Measurements from ENCODE around the gene NCAPG2.

GRCh38 chr7:158676906-158677305 is 27.7 kb downstream of the NCAPG2 start:
- no peak for TF ChIP-seq EP300 (IDR thresholded peaks at IDR 0.05)
- TF ChIP-seq CTCF (IDR thresholded peaks at IDR 0.05), result no peak
